HG03097 (cell line): ENCODE results near the gene SPCS2.
"Not testable (repeated sequence)": the region's sequence is repeated elsewhere in the genome, so short reads cannot be mapped to it uniquely, and the experiment has no call there.

Experiments
- ATAC-seq: cut with Tn5 transposase; IDR thresholded peaks from one replicate; pipeline ENCODE4 v1.9.1; 2021; ENCODE audit not compliant: unreplicated experiment, low FRiP score

SPCS2 gene

DNA sequence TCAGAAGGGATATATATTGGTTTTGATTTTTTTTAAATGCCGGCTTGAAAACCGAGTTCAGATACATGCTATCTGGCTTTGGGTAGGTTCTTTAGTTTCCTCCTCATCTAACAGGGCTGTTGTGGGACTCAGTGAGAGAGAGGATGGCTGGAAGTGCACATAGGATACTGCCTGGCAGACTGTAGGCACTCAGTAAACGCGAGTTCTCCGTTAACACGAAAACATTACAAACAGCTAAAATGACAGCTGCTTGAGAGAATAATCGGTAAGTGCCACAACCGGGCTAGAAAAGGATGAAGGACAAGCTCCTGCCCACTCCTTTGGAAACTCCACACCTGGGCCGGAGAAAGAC lies 544 bp upstream of the SPCS2 start:
- ATAC-seq, result peak; percentile 8

DNA sequence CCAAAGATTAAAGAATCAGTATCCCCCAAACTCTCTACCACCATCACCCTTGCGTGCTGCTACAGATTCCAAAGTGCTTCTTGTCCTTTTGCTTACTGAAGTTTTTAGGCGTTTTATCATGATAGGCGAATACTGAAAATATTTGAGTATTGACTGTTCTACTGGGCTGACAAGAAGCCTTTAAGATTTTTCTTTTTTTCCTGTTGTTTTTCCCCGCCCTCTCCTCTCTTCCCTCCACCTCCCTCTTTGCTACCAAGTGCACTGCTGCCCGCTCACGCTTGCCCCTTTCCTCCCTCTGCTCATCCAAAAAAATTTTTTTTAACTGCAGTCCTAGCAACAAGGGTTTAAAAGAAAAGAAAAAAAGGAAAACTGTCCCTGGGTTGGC lies 679 bp downstream of the SPCS2 start:
- ATAC-seq, result no peak

DNA sequence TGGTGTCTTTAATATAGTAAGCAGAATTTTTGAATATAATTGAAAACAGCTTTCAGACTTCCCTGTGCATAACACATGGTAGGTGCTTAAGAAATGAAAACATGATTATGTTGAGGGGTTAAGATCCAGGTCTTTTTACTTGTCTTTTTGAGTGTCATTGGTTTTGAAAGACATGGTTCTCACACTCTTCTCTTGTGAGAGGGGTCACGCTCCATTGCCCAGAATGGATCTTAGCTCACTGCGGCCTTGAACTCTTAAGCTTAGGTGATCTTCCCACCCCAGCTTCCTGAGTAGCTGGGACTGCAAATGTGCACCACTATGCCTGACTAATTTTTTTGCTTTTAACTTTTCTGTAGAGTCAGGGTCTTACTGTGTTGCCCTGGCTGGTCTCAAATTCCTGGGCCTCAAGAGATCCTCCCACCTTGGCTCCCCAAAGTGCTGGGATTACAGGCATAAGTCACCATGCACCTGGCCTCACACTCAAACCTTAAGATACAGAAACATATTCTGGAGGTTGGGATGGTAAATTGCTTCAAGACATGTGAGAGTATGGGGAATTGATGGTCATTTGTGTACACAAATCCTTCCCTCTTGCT lies 1.4 kb downstream of the SPCS2 start:
- ATAC-seq, result no peak

DNA sequence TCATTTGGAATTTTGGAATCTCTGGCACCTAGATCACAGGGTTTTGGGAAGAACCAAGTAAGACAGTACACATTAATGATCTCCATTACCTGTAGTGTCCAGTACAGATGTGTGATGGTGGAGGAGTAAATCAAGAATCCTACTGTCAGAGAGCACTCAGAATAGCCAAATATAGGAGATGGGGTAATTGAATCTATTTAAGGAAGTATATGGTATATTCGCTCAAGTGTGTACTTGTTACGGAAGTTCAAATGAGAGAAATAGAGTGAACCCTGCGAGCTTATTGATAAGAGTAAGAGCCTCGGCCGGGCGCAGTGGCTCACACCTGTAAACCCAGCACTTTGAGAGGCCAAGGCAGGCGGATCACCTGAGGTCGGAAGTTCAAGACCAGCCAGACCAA lies 2.2 kb downstream of the SPCS2 start:
- no peak for ATAC-seq

DNA sequence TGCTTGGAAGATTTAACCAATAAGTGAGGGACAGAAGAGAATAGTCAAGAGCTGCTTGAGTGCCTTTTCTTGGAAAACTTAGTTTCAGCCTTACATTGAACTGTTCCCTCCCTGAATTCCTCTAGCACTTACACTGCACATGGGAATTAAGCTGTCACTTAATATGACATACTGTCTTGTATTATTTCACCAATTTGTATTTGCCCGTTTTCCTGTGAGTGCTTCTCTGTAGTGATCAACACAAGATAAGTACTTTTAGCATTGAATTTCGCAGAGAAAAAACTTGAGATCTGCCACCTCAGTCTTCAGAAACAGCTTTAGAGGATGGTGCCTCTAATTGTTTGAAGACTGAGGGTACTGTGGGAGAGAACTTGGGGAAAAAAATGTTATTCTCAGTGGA lies 3.7 kb downstream of the SPCS2 start:
- ATAC-seq, result no peak

DNA sequence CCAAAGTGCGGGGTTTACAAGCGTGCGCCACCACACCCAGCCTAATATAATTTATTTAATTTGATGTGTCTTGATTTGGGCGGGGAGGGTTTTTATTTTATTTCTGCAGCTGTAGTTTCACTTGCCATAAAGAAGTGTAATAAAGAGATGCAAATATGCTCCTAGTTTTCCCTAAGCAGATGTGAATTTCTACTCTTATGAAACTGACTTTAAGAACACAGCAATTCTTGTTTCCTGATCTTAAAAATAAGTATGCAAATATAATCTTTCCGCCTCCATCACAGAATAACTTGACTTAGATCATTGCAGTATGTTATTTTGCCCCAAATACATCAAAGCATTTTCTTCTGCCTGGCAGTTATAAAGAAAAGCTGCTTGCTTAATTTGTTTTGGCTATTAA lies 4.4 kb downstream of the SPCS2 start:
- ATAC-seq, result no peak

DNA sequence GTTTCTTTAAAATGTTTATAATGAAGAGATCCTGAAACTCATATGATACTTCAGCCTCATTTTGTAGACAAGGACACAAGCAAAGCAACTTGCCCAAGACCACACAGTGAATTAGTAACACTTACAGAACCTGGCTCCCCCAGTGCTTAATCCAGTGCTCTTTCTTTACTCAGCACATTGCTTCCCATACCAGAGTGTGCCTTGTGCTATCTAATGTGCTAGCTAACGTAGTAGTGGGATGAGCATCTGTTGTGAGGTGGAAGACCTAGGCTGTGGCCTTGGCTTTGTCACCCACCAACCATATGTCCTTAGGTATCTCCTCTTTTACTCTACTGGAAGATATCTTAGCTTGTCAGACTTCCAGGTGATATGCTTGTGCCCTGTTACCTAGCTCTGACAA lies 5.1 kb downstream of the SPCS2 start:
- no peak for ATAC-seq

DNA sequence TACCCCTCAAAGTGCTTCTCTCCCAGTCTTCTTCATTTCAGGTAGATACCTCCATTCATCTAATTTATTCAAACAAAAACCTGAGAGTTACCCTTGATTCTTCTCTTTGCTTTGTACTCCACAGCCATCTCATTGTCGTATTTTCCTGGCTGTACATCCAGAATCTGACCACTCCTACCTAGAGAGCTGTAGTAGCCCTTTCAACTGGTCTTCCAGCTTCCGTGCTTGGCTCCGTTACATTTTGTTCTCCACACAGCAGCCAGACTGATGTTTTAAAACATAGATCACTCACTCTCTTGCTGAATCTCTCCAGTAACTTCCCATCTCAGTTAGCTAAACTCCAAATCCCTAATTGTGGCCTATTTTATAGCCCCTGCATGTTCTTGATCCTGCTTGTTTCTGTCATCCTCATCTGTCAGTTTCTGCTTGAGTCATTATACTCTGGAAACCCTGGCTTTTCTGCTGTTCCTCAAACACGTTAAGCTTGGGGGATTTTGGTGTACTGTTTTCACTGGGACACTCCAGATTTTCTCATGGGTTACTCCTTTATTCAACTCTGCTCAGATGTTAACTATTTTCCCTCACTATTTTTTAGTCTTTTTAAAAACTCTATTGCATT lies 7.4 kb downstream of the SPCS2 start:
- ATAC-seq, result no peak

DNA sequence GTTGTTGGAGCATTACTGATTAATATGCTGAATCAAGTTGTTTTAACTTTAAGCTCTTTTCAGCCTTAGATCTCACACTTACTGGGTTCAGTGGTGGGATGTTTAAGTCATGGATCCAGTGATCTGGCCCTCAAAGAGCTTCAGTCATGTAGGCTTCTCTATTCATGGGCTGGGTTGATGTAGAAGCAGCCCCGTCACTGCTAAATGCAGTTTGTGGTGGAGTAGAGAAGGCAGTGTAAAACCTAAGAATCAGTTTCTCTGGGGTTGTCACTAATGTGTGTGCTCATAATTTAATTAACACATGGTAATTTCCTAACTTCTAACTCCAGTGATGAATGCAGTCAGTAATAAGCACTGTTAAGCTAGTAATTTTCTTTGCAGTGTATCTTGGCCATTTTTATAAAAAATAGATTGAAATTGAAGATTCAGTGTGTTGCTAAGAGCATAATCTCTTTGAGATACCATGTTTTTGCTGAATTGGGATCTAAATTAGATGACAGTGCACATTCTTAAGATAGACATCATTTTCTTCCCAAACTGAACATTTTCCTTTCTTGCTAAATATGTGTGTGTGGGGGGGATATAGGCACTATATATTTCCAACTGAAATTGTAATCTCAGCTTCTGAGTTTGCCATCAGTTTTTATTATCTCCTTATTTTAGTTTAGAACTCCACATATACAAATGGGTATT lies 9.0 kb downstream of the SPCS2 start:
- no peak for ATAC-seq

DNA sequence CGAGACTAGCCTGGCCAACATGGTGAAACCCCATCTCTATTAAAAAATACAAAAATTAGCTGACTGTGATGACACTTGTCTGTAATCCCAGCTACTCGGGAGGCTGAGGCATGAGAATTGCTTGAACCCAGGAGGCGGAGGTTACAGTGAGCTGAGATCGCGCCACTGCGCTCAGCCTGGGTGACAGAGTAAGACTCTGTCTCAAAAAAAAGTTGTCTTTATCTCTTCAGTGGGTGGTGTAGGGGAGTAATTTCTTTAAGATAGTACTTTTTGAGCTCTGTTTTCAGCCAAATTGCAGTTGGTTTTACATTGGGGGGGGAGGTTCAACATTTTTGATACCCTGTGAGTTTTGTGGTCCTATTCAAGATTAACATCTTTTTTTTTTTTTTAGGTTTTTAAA lies 11.1 kb downstream of the SPCS2 start:
- ATAC-seq, result not testable (repeated sequence)

DNA sequence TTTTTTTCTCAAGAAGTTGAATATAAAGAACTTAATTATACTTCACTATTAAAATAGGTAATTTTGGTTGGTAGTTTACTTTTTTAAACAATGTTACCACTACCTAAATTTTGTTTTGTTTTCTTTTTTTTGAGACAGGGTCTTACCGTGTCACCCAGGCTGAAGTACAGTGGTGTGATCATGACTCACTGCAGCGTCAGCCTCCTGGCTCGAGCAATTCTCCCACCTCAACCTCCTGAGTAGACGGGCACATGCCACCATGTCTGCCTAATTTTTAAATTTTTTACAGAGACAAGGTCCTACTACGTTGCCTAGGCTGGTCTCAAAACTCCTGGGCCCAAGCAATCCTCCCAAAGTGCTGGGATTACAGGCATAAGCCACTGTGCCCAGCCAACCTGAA lies 17.6 kb downstream of the SPCS2 start:
- ATAC-seq, result no peak

DNA sequence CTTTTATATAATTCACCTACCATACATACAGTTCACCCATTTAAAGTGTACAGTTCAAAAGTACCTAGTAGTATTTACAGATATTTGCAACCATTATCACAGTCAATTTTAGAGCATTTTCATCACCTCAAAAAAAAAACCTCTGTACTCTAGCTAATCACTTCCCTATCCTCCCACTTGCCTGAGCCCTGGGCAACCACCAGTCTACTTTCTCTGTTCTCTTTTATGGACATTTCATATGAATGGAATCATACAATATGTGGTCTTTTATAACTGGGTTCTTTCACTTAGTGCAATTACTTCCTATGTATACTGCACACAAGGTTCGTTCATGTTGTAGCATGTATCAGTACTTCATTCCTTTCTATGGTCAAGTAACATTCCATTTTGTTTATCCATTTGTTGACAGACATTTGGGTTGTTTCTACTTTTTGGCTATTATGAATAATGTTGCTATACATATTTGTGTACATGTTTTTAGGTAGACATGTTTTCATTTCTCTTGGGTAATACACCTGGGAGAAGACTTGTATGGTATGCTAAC lies 21.9 kb downstream of the SPCS2 start:
- ATAC-seq, result no peak

DNA sequence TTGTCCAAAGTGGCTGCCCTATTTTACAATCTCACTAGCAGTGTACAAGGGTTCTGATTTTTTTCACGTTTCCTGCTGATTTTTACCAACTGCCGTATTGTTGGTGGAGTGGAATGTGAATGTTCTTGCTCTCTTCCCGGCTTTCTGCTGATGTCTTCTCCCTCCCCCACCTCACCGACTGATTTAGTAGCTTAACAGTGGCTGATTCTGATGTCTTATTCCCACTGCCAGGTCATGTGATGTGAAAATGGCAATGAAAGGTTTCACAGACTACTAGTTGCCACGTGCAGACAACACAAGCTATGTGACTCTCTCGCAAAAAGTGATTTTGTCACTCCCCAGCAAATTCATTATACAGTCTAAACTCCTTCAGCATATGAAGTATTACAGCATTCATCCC lies 22.4 kb downstream of the SPCS2 start:
- no peak for ATAC-seq

DNA sequence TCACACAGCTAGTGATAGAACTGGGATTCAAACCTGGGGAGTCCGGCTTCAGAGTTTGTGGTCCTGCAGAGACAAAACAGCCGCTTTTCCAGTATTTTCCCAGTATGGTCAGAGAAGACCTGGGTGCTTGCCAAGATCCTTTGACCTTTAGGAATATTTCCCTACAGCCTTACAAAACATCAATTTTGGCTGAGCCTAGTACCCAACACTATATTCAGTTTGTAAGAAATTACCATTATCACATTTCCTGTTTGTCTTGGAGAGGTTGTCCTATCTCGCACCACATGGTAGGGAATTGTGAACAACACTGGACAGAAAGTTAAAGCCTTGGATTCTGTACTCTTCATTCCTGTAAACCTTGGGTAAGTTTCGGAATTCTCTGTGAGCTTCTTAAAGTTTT lies 29.0 kb downstream of the SPCS2 start:
- no peak for ATAC-seq

DNA sequence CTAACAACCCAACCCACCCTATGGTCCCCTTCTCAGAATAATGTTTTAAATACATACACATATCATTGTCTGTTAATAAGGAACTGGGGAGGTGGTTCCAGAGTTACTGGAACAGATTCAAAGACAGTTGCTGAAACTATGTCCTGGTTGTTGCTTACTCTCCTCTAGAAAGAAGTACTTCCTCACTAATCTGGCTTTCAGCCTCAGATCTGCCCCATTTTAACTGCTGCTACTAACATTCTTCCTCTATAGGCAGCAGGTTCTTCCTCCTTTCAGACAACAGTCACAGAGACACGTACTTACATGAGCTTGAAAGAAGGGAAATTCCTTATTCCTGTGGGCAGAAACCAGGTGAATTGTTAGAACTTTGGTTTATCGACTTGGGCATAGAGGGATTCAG lies 31.6 kb downstream of the SPCS2 start:
- no peak for ATAC-seq

DNA sequence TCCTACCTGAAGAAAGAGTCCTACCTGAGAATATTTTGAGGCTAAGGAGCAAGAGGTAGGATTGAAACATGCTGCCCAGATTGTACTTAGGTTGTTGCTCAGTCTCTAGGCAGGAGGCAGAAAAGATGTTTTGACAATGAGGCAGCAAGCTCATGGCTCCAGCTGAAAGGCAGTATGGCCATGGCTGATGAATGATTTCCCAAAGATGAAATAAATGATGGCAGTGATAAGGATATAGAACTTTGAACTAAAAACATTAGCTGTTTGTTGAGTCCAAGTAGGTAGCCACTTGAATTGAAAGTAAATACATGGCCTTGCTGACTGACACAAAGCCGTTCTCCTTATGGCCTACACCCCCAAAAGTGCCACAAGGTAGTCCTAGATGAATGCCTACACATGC lies 32.8 kb downstream of the SPCS2 start:
- ATAC-seq, result no peak

DNA sequence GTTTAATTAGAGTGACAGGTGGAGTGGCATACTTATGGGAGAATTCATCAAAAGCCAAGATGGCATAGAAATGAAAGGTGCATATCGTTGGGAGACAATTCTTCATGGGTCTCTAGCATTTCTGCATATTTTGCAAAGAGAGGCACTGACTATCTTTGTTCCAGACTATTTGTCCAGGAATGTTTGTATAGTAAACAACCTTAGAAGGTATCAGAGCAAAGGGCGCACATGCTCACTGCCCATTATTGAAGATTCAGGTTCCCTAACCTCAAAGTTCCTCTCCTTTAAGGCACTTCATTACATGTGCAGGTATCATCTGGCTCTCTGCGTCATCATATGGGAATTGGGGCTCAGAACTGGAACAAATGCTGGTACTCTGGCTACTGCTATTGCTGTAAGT lies 35.0 kb downstream of the SPCS2 start:
- ATAC-seq, result no peak

DNA sequence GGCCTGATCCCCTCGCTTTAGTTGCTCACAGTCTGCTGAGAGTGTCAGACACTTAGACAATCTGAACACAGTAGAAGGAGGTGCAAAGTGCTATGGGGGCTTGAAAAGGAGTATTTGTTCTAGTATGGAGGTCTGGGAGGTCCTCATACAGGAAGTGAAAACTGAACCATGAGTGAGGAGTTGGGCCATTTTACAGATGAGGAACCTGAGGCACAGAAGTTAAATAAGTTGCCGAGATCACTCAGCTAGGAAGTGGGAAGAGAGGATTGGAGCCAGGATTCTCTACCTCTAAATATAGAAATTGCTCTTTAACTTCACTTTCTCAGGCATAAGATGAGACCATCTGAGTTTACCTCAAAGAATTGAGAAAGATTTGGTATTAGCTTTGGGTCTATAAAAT lies 35.7 kb downstream of the SPCS2 start:
- no peak for ATAC-seq

DNA sequence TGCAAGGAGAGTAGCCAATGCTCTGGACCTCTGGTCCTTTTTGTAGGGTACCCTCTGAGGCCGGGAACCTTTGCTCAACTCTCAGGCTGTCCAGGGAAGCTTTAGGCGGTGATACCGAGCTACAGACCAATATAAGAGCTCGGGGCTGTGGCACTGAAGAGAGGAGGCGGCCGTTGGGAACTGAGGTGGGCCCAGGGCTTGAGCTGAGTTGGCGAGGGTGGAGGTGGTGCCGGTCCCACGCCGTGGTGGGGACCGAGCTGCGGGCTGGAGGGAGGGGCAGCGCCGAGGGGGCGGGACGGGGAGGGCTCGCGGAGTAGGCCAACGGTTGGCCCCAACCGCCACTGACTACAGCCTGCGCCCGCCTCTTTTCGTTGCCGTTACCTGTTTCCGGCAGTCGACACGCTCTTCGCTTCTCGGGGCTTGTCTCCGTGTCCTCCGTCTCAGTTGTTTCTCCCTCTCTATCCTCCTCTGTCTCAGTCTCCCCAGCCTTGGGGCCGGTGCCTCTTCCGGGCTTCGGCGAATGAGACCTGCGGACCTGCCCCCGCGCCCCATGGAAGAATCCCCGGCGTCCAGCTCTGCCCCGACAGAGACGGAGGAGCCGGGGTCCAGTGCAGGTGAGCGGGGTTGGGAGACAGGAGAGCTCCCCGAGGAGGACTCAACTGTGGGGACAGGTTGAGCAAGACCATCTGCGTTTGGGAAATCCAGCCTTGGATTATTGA lies 39.6 kb downstream of the SPCS2 start, which contains the start of gene NEU3:
Gene NEU3, plus strand, starts transcription at position 393 of the 719 bp plus-strand sequence. Its CDS starts 128 bp downstream, at position 521.
- ATAC-seq, result peak; percentile 65

DNA sequence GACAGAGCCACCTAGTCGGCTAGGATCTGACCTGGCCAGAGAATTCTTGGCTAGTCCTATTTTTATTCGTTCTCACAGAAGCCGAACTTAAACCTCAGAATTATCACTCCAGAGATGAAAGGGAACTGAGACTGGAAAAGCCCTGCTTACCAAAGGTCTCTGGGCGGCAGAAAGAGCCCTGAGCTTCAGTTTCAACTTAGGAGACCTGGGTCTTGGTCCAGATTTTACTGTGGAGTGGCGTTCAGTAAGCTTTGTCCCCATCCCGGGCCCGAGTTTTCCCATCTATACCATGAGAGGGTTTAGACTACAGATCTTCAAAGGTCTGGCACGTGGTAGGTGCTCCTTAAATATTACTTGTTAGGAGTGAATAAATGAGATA lies 40.2 kb downstream of the SPCS2 start:
- ATAC-seq, result no peak

DNA sequence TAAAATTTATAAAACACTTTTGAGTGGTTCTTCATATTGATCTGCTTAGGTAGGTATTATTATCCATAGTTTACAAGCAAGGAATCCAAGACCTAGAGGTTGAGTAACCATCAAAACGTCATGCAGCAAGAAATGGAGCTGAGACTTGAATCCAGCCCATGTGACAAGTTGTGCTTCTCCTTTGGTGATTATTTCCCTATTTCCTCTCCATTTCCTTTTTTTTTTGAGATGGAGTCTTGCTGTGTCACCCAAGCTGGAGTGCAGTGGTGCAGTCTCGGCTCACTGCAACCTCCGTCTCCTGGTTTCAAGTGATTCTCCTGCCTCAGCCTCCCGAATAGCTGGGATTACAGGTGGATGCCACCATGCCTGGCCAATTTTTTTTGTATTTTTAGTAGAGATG lies 41.1 kb downstream of the SPCS2 start:
- ATAC-seq, result not testable (repeated sequence)
